ENCODE results near the gene TMEM132A.

The TMEM132A gene

DNA sequence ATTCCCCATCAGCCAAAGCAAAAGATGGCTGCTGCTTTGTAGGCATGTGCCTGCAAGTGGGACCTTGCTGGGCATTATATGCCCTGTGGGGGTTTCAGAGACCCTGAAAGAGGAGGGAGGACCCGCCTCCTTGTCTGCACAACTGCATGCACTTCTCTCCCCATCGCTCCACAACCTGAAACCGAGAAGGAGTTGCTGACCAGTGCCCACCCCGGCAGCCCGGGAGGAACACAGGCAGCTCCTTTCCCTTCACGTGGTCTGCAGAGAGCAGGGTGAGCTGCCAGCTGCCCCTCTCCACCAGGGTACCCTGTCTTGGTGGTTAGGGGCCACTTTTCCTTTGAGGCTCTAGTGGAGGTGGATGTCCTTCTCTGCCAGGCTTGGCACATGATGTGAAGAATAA, 1.4 kb upstream of the TMEM132A start:
- DNase-seq, result no peak

DNA sequence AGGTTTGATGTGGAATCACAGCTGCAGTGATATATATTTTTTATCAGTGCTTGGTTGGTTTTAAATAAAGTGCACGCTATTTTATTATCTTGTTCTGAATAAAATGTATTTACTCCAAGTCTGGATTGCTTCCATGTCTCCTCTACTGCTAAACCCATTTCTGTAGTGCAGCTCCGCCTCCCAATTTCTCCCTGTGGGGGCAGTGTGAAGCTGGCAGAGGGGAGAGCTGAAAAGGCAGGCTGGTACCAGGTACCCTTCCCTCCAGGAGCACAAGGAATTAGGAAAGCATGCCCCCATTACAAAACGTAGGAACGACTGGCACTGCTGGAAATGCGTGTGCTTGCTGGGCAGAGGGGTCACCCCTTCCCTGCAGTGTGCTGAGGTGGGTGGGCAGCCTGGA, 934 bp upstream of the TMEM132A start:
- DNase-seq, result no peak

DNA sequence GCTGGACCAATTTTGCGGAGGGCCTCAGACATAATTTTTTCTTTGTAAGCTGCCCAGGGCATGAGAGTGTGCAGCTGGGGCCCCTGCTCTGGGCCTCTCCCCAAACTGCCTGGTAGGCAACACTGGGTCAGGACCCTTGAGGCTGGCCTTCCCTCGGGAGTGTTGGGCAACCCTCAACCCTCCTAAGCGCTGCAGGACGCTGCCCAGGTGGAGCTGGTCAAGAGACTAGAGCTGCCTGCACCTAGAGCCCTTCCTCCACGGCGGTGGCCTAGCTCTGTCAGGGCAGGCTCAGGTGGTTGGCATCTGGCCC, 505 bp upstream of the TMEM132A start:
- DNase-seq, result no peak

DNA sequence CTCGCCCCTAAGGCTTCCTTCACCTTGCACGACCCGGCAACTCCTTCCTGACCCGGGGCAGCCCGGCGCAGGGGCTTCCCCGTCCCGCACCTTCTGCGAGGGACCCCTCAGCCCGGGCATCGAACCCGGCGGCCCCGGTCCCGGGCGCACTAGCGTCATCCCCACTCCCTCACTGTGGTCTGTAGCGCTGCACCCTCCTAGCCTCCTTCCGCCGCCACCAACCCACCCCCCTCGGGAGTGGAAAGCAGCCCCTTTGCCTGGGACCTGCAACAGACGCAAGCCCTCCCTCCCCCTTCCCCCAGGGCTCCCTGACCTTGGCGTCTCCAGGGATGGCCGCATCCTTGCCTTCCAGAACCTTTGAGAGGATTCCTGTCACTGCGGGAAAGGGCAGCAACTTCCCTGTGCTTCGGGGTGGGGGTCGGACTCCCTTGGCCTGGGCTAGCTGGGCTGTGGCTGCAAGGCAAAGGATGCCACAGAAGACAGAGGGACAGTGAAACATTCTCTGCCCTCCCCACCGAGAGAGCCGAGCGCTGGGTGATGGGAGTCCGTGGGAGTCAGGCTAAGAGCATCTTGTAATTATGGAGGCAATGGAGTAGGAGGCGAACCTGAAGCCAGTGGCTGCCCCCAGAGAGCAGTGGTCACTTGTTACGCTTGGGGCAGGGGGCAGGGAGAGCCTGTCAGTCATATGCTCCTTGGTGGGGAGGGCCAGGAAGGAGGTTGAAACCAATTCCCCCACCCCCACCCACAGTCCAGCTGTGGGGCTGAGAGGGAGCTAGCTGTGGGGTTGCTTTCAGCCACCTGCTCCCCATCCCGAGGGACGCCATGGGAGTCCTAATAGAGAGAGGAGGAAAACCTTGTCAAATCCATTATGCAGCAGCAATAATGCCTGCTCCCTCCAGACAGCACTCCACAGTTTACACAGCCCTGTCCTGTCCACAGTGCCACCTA, 920 bp downstream of the TMEM132A start:
- no peak for DNase-seq

DNA sequence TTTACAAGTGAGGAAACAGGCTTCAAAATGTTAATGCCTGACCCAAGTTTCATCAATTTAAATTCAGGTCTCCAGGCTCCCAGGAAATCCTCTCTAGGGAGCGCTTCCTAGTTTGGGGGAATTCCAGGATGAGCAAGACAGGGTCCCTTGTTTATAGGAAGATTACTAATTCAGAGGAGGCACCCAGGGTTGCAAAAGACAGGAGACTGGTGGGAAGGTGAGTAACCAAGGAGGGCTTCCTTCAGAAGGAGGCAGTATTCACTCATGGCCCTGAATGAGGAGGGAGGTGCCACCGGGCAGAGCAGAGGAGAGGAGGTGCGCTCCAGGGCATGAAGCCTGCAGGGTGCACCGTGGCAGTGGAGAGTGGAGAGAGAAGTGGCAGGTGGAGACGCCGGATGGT, 1.6 kb downstream of the TMEM132A start:
- DNase-seq, result no peak

DNA sequence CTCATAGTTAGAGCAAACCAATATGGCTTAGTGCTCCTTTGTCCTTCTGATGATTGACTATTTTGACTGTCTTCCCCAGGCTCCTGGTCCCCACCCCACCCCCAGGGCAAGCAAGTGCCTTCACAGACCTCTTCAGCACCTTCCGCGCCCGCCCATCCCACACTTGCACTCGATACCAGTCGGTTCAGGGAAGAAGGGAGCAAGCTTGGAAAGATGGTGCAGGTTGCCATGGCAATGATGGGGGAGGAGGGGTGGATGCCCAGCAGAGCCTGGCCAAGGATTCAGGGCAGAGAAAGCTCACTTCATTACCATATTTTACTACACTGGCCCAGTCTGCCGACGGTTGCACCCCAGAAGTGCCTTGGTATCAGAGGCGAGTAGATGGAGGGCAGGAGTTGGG, 2.2 kb downstream of the TMEM132A start:
- DNase-seq, result no peak

DNA sequence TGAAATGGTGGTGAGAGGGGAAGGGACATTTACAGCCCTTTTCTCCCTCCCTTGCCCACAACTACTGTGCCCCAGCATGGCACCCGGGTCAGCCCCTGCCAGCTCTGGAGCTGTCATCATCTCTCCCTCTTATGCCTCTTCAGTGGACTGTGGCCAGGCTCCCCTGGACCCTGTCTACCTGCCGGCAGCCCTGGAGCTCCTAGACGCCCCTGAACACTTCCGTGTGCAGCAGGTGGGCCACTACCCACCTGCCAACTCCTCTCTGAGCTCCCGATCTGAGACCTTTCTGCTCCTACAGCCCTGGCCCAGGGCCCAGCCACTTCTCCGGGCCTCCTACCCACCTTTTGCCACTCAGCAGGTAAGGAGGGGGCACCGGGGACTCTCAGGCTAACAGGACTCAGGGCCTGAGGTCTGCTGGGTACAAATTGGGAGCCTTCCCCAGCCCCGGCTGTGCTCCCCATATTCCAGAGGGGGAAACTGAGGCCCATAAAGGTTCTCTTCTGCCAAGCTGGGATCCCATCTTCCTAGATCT, 2.9 kb downstream of the TMEM132A start:
- no peak for DNase-seq

DNA sequence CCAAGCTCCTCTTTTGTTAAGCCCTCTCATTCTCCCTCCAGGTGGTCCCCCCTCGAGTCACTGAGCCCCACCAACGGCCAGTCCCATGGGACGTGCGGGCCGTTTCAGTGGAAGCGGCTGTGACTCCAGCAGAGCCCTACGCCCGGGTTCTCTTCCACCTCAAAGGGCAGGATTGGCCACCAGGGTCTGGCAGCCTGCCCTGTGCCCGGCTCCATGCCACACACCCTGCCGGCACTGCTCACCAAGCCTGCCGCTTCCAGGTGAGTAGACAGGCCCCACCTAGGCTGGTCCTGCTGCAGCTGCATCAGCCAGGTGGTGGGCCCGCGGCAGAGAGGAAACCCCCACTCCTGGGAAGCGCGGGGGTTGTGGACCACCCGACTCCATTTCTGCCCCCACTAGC, 3.3 kb downstream of the TMEM132A start:
- no peak for DNase-seq

DNA sequence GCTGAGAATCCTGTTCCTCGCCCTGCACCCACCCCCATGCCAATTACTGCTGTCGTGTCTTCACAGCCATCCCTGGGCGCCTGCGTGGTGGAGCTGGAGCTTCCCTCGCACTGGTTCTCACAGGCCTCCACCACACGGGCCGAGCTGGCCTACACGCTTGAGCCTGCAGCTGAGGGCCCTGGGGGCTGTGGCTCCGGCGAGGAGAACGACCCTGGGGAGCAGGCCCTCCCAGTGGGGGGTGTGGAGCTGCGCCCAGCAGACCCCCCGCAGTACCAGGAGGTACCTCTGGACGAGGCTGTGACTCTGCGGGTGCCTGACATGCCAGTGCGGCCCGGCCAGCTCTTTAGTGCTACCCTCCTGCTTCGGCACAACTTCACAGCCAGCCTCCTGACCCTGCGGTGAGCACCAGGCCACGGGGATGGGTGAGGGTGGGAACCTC, 4.3 kb downstream of the TMEM132A start:
- DNase-seq, result no peak

DNA sequence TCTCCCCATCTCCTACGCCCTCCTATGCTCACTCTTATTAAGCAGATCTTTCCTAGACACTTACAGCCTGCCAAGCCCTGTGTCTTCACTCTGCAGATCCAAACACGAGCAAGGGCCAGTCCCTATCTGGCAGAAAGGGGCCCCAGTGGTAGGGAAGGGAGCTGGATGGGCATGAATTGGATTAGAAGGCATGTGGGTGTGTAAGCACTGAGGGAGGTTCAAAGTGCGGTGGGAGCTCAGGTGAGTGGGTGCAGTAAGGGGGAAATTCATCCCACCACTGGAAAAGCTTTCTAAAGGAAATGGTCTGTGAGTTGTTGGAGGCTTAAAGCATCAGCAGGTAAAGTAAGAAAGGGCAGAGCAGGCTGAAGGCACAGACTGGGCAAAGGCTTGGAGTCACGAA, 5.5 kb downstream of the TMEM132A start:
- DNase-seq, result no peak

DNA sequence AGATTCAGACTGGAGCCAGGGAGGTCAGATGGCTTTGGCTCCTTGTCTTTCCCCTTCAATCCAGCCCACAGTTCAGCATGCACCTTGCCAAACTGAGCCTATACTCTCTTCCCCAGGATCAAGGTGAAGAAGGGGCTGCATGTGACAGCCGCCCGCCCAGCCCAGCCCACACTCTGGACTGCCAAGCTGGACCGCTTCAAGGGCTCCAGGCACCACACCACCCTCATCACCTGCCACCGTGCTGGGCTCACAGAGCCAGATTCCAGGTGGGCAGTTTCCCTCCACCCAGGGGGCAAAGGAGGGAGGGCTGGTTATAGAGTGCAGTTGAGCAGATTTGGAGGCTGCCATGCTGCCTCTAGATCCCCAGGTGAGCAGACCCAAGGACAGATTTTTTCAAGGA, 6.1 kb downstream of the TMEM132A start:
- DNase-seq, result no peak

DNA sequence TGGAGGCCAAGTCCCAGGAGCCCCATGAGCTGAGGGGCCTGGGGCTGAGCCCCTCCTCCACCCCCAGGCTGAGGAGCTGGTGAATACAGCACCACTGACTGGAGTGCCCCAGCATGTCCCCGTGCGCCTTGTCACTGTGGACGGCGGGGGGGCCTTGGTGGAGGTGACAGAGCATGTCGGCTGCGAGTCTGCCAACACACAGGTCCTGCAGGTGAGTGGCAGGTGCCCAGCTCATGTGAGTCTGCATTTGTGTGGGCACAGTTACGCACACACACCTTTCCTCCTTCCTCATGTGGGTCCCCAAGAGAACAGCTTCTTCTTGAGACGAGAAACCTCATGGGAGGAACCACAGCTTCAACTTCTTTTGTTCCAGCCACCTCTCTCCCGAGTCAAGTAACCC, 7.7 kb downstream of the TMEM132A start:
- DNase-seq, result no peak

DNA sequence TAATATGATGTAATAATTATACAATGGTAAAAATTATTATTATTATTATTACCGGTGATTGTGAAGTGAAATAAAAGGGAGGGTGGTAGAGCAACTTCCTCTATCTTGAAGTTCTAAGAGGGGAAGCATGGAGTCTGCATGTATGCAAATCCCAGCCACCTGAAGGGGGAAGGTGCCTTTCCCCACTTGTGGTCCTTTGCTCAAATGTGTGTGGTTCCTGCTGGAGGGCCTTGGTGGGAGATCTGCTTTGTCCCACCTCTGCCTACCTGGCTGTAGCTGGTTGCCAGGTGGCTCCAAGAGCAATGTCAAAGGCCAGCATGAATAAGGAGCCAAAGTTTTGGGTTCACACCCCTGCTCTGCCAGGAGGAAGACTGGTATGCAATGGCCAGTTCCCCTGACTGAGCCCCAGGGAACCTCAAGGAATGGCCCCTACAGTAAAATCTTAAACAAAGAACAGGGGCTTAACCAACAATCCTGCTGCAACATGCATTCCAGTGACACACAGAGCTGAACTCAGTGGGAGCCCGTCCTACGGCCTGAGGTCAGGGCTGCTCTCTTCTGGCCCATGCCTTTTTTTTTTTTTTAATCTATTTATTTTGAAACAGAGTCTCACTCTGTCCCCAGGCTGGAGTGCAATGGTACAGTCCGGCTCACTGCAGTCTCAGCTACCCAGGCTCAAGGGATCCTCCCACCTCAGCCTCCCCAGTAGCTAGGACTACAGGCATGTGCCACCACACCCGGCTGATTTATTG, 8.5 kb downstream of the TMEM132A start:
- no peak for DNase-seq

DNA sequence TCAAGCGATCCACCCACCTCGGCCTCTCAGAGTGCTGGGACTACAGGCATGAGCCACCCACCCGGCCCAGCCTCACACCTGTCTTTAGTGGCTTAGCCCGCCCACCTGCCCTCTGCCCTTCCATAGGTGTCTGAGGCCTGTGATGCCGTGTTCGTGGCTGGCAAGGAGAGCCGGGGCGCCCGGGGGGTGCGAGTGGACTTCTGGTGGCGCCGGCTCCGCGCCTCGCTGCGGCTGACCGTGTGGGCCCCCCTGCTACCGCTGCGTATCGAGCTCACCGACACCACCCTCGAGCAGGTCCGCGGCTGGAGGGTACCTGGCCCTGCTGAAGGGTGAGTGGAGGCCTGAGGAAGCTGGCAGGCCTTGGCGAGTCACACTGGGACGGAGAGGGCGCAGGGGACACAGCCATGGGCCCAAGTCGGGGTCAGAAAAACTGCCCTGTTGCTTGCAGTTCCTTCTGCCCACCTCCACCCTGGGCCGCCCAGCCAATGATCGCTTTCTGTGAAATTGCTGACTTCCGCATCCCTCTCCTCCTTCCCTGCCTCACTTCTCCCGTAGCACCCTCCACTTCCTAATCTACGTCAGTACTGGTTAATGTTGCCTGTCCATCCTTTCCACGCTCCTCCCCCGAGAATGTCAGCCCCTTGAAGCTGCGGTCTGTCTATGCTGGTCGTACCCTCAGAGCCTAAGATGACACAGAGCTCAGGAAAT, 9.3 kb downstream of the TMEM132A start:
- DNase-seq, result no peak

DNA sequence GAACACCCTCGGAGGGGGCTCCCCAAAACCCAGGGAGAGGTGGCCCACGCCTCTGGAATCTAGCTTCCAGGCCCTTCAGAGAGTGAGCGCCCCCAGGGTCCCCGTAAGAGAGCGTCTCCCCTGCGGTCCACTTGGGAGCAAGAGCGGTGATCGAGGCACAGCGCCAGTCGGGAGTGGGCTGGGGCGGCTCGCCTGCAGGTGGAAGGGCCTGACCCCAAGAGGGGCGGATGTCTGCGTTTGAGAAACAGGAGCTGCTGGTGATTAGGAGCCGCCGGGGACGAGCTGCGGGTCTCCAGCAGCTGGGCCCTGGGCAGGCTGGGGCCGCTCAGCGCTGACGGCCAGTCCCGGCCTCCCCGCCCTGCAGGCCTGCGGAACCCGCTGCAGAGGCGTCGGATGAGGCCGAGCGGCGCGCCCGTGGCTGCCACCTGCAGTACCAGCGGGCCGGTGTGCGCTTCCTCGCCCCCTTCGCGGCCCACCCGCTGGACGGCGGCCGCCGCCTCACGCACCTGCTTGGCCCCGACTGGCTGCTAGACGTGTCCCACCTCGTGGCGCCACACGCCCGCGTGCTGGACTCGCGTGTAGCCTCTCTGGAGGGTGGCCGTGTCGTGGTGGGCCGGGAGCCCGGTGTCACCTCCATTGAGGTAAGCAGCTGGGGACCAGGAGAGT, 10.0 kb downstream of the TMEM132A start:
- no peak for DNase-seq

DNA sequence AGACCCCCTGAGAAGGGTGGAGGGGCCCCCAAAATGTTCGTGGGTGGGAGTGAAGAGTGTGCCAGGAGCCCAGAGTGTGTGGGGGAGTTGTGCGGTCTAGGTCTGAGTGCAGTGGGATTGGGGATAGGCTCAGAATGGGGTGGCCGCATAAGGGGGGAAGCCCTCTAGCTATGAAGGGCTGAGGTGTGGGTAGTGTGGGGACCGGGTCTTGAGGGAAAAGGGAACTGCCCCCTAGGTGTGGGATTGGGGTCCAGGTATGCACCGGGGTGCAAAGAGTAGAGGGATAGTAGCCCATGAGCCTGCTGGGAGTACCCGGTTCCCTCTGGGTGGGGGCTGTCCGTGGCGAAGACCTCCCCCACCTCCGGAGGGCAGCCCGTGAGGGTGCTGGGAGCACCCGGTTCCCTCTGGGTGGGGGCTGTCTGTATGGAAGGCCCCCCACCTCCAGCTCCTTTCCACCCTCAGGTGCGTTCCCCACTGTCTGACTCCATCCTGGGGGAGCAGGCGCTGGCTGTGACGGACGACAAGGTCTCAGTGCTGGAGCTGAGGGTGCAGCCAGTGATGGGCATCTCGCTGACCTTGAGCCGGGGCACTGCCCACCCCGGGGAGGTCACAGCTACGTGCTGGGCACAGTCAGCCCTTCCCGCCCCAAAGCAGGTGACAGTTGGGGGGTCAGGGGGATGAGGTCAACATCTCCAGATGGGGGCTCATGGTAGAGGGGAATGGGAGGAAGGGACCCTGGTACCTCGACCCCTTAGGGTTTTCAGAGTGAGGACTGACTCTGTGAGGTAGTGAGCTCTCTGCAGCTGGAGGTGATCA, 10.7 kb downstream of the TMEM132A start:
- DNase-seq, result no peak

DNA sequence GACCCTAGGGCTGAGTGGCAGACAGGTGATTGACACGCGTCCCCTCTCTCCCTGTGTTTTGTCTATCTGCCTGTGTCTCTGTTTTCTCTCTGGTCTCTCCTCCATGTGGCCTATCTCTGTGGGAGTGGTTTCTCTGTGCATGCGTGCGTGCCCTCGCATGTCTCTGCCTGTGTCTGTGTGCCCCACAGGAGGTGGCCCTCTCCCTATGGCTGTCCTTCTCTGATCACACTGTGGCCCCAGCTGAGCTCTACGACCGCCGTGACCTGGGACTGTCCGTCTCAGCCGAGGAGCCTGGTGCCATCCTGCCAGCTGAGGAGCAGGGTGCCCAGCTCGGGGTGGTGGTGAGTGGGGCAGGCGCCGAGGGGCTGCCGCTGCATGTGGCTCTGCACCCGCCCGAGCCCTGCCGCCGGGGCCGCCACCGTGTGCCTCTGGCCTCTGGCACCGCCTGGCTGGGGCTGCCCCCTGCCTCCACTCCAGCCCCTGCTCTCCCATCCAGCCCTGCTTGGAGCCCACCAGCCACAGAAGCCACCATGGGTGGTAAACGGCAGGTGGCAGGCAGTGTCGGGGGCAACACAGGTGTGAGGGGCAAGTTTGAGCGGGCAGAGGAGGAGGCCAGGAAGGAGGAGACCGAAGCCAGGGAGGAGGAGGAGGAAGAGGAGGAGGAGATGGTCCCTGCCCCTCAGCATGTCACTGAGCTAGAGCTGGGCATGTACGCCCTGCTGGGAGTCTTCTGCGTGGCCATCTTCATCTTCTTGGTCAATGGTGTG, 11.6 kb downstream of the TMEM132A start:
- no peak for DNase-seq

DNA sequence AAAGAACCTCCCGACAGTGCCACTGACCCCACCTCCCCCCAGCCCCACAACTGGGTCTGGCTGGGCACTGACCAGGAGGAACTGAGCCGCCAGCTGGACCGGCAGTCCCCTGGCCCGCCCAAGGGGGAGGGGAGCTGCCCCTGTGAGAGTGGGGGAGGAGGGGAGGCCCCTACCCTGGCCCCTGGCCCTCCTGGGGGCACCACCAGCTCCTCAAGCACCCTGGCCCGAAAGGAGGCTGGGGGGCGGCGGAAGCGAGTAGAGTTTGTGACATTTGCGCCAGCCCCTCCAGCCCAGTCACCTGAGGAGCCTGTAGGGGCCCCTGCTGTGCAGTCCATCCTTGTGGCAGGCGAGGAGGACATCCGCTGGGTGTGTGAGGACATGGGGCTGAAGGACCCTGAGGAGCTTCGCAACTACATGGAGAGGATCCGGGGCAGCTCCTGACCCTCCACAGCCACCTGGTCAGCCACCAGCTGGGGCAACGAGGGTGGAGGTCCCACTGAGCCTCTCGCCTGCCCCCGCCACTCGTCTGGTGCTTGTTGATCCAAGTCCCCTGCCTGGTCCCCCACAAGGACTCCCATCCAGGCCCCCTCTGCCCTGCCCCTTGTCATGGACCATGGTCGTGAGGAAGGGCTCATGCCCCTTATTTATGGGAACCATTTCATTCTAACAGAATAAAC, 12.3 kb downstream of the TMEM132A start:
- no peak for DNase-seq

DNA sequence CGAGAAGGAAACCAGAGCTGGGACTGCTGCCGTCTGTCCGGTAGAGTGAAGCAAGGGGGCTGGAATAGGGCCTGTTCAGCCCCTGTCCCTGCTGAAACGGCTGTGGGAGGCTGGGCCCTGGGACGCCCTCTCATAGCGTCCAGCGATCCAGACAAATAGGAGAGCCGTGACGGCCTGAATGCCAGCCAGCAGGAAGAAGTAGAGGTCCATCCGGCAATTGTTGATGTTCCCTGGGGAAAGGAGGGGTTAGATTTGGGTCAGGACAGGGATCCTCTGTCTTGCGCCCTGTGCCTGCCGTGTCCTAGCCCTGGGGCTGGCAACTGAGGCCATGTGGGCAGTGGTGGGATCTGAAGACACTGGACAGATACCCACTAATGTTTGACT, 12.9 kb downstream of the TMEM132A start:
- DNase-seq, result no peak

DNA sequence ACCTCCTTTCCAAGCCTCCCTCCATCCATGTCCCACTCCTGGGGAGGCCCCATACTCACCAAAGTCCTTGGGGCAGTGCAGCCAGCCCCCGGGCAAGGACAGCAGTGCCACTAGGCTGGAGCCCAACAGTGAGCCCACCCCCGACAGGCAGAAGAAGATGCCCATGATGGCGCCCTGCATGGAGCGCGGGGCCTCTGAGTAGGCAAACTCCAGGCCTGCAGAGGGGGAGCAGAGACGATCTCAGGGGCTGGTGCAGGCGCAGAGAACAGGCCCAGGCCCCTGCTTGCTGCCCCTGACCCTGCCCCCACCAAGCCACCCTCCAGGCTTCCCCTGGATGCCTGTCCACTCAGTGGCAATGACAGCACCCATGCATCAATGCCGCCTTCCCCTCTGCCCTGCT, 13.6 kb downstream of the TMEM132A start:
- no peak for DNase-seq

DNA sequence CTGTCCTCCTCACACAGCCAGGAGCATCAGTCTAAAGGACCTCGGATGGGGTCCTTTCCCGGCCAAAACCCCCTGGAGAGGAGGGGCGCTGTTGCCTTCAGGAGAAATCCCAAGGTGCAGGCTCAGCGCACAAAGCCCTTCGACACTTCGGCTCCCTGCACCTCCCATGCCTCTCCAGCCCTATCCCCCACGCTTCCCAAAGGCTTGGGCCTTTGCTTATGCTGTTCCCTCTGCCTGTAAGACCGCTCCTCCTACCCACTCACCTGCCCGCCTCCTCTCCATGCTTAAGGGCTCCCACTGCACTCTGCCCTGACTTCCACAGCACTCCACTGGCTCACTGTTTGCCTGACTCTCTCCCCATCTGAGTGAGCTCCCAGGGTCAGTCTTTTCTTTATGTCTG, 14.2 kb downstream of the TMEM132A start:
- DNase-seq, result no peak

Data from stimulated activated CD4-positive, alpha-beta T cell treated with anti-CD3 and anti-CD28 coated beads, Interleukin-12 subunit alpha, Interleukin-12 subunit beta, amount 100 ng/mL, for 4 hours (primary cell).